HG03575 (cell line): Measurements from ENCODE around the gene SLC47A2.
"Not testable (repeated sequence)": the region's sequence is repeated elsewhere in the genome, so short reads cannot be mapped to it uniquely, and the experiment has no call there.

Experiments
- ATAC-seq: cut with Tn5 transposase; IDR thresholded peaks from one replicate; pipeline ENCODE4 v1.9.1; 2021; ENCODE audit not compliant: unreplicated experiment, insufficient number of reproducible peaks, low FRiP score; ENCODE audit errors: extremely low read depth

Gene SLC47A2

GRCh38 chr17:19716108-19717030 lies at the start of gene SLC47A2:
Gene SLC47A2, minus strand, starts transcription at chr17:19716584. Its CDS starts 29 bp downstream, at chr17:19716555.
- no peak for ATAC-seq

GRCh38 chr17:19766016-19766415 lies 49.6 kb upstream of the SLC47A2 start:
- no peak for ATAC-seq

- not testable (repeated sequence) for ATAC-seq
Observed at GRCh38 chr17:19763991-19764390, 47.6 kb upstream of the SLC47A2 start.

GRCh38 chr17:19763416-19763815 lies 47.0 kb upstream of the SLC47A2 start:
- ATAC-seq: no peak

- no peak for ATAC-seq
Observed at GRCh38 chr17:19762515-19762961, 46.2 kb upstream of the SLC47A2 start.

GRCh38 chr17:19760746-19761145 lies 44.4 kb upstream of the SLC47A2 start:
- no peak for ATAC-seq

GRCh38 chr17:19759568-19760549 lies 43.5 kb upstream of the SLC47A2 start:
- ATAC-seq: no peak

GRCh38 chr17:19757536-19758180 lies 41.3 kb upstream of the SLC47A2 start:
- no peak for ATAC-seq

- no peak for ATAC-seq
Observed at GRCh38 chr17:19756546-19756945, 40.2 kb upstream of the SLC47A2 start.

- no peak for ATAC-seq
Observed at GRCh38 chr17:19755821-19756510, 39.6 kb upstream of the SLC47A2 start.

- ATAC-seq: no peak
Observed at GRCh38 chr17:19755392-19755791, 39.0 kb upstream of the SLC47A2 start.

- ATAC-seq: no peak
Observed at GRCh38 chr17:19753661-19754463, 37.5 kb upstream of the SLC47A2 start.

- ATAC-seq: no peak
Observed at GRCh38 chr17:19753051-19753509, 36.7 kb upstream of the SLC47A2 start.

- ATAC-seq: no peak
Observed at GRCh38 chr17:19752216-19753050, 36.0 kb upstream of the SLC47A2 start.

GRCh38 chr17:19750835-19751234 lies 34.5 kb upstream of the SLC47A2 start:
- no peak for ATAC-seq

- ATAC-seq: no peak
Observed at GRCh38 chr17:19750020-19750572, 33.7 kb upstream of the SLC47A2 start.

- no peak for ATAC-seq
Observed at GRCh38 chr17:19748807-19749193, 32.4 kb upstream of the SLC47A2 start.
